Colon (tissue), 2 donors: ENCODE measurements around the gene ITGA7.

Source experiments
- FAIRE-seq: peaks from 2 replicates; lab custom pipeline; 2012; peaks lifted over from hg19 to GRCh38; lab: Jason Lieb, UNC
- donor health status: control.
- donor health status: control.

ITGA7 gene

DNA sequence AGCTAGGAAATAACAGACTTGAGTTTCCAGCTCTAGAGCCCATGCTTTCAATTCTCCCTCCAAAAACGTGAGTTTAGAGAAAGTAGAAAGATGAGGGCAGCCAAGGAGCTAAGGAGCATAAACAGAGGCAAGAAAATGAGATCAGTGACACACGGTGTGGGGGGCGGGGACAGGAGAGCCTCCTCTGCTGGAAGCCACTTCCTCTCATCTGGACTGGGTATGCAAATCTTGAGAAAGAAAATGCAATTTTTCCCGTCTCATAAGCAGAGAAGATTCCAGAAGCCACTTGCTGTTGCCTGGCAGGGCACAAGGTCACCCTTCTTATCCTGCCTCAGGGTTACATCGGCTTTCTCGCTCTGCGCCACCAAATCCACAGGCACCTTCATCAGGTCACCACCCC is 65.0 kb downstream of the ITGA7 start:
- FAIRE-seq = no peak

DNA sequence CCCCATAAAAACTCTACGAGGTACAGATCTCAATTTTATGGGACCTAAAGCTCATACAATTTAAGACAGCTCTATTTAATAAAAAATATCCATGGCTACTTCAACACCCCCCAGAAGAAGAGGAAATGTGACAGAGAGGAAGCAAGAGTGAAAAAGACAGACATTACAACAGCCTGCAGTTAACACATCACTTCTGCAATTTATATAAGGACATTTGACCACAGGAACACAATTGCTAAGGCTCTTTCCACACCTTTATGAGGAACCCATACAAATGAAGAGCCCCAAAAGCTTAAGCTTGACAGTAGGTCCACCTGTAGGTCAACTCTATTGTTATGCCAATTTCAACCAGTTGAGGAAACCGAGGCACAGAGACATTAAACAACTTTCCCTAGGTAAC is 65.4 kb downstream of the ITGA7 start:
- FAIRE-seq = no peak

DNA sequence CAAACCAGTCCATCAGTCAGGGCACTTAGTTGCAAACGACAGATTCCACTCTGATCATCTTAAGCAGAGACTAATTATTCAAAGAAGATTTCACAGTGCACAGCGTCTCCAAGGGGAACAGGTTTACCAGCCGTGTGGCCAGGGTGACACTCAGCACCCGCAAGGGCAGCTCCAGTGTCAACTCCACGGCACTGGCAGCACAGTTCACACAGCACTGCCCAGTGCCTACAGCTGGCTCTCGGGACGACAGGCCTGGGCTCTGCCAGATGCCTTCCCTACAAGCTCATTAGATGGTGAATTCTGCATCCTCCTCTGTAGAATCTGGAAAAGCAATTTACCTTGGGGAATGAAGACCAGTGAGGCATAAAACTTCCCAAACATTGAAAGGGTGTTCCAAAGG is 66.1 kb downstream of the ITGA7 start:
- FAIRE-seq = no peak

DNA sequence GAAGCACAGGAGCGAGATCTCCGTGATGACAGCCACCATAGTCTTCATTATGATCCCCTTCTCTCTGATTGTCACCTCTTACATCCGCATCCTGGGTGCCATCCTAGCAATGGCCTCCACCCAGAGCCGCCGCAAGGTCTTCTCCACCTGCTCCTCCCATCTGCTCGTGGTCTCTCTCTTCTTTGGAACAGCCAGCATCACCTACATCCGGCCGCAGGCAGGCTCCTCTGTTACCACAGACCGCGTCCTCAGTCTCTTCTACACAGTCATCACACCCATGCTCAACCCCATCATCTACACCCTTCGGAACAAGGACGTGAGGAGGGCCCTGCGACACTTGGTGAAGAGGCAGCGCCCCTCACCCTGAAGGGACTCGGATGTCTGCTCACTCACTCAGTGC is 70.2 kb downstream of the ITGA7 start:
- no peak for FAIRE-seq

DNA sequence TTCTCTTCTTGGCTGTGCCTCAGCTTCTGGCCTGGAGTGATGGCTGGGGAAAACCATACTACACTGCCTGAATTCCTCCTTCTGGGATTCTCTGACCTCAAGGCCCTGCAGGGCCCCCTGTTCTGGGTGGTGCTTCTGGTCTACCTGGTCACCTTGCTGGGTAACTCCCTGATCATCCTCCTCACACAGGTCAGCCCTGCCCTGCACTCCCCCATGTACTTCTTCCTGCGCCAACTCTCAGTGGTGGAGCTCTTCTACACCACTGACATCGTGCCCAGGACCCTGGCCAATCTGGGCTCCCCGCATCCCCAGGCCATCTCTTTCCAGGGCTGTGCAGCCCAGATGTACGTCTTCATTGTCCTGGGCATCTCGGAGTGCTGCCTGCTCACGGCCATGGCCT is 70.9 kb downstream of the ITGA7 start, which contains the start of gene OR10P1:
TSS of gene OR10P1 (plus strand) at position 40 of the 400 bp plus-strand sequence. CDS start at position 40, 0 bp downstream.
- FAIRE-seq = no peak

DNA sequence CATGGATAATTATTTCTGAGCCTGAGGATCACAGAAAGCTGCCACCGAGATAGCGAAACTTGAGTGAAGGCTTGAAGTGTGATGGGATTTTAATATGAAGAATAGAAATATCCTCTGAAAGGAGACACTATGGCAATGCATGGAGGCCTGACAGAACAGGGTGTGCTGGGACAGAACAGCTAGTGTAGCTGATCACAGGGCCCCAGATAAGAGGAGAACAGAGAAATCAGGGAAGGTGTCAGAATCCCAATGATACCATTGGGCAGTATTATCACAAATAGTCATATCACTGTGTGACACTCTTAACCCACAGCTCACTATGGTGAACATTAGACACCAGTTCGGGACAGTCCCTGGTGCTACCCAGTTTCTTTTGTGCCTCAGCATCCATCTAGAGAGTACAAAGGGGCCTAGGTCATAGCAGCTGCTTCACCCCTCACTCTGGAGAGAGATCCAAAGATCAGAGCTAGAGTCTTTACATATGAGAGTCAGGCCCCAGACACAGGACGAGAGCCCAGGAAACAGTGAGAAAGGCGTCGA is 71.5 kb downstream of the ITGA7 start:
- no peak for FAIRE-seq
